ENCODE data around the gene IFT27. TPM values are rescaled to one million over a fixed set of nuclear protein-coding genes. Genes with fewer than 3 reads are reported as not detected.

Gene IFT27
- total and polyA plus RNA-seq, 2 of the 4 experiments (the other 2 are of a cell fraction) = 14.5 to 26.9 TPM

- H2AK9ac ChIP-seq (replicated peaks; ENCODE audit: low read depth, low read length, poor library complexity) = no peak overlapping the region
- no peaks in the 10 kb centered on the region for H3K9me3 ChIP-seq (ENCODE audit: control insufficient read depth, insufficient read depth, low read length)
- no peak overlapping the region for H3K23ac ChIP-seq (ENCODE audit: low read depth, low read length)
- H3K27ac ChIP-seq (ENCODE audit: insufficient read depth, low read length) = no peak overlapping the region
- no peak overlapping the region for H2BK20ac ChIP-seq (ENCODE audit: low read depth, low read length)
- WGBS, 2 experiments (ENCODE audit: extremely low coverage in 2 of 2, insufficient read length in 1 of 2) = 23% methylated on average over 4 of the region's 12 CpGs; no CpG with 5 or more reads in 1 of the 2 experiments
- no peak overlapping the region for H3K14ac ChIP-seq (replicated peaks; ENCODE audit: low read depth, low read length)
- CTCF ChIA-PET = no interaction called here
- POLR2A ChIA-PET (ENCODE audit: unreplicated experiment) = no interaction called here
- no peak overlapping the region for H4K8ac ChIP-seq (ENCODE audit: low read depth in 2 of 2, low read length in 2 of 2)
- H3K9me1 ChIP-seq (ENCODE audit: insufficient read depth, low read length) = no peaks in the 10 kb centered on the region
- intact Hi-C loops (cut with micrococcal nuclease) = no loop called here
- peaks cover 57% of the 10 kb centered on the region for H3K27me3 ChIP-seq (ENCODE audit: control insufficient read depth, insufficient read depth, low read length)
- no peaks in the 10 kb centered on the region for H4K20me1 ChIP-seq (ENCODE audit: insufficient read depth, low read length)
- ATAC-seq (ENCODE audit: low read depth) (no peak), DNase-seq (no peak)
- H3K79me1 ChIP-seq (ENCODE audit: low read depth in 1 of 2, low read length in 2 of 2) = no peaks in the 10 kb centered on the region
- no peak overlapping the region for H2AFZ ChIP-seq (replicated peaks; ENCODE audit: low read length, poor library complexity)
- BruUV-seq (replicated peaks) = no TSS peak
- H2BK5ac ChIP-seq (ENCODE audit: low read depth, low read length, poor library complexity, severe bottlenecking) = no peak overlapping the region
- H3K56ac ChIP-seq (ENCODE audit: extremely low read depth, insufficient read depth, low read length) = no peak overlapping the region
- H3K4me2 ChIP-seq (ENCODE audit: low read depth, low read length) = no peak overlapping the region
- H4K5ac ChIP-seq (ENCODE audit: low read depth, low read length) = no peak overlapping the region
- H2BK15ac ChIP-seq (ENCODE audit: low read depth, low read length) = no peak overlapping the region
- H2BK120ac ChIP-seq (ENCODE audit: low read depth, low read length) = no peak overlapping the region
- H3K18ac ChIP-seq (ENCODE audit: low read depth, low read length) = no peak overlapping the region
- dilution Hi-C loops (cut with HindIII; ENCODE audit: low sequenced_read_pairs, unreplicated experiment) = no loop called here
- H4K91ac ChIP-seq (ENCODE audit: insufficient read depth, low read depth, low read length) = no peak overlapping the region
- no peak overlapping the region for H3K9ac ChIP-seq (ENCODE audit: low read depth, low read length)
- no peak overlapping the region for H3K4me3 ChIP-seq (ENCODE audit: insufficient read depth, low read depth, low read length)
- no peak overlapping the region for H2AK5ac ChIP-seq (ENCODE audit: low read depth, low read length)
- H3K36me3 ChIP-seq (ENCODE audit: control insufficient read depth, insufficient read depth, low read length) = no peaks in the 10 kb centered on the region
- TF ChIP-seq MXI1 (IDR thresholded peaks at IDR 0.05; ENCODE audit: borderline replicate concordance, low read depth, low read length) (no peak), CTCF (conservative IDR thresholded peaks at IDR 0.05; ENCODE audit: low read depth, low read length) (no peak), MAZ (IDR thresholded peaks at IDR 0.05; ENCODE audit: borderline replicate concordance, low read depth, low read length) (no peak), RFX5 (IDR thresholded peaks at IDR 0.05; ENCODE audit: low read depth, low read length) (no peak), RAD21 (IDR thresholded peaks at IDR 0.05; ENCODE audit: low read length) (no peak), CEBPB (IDR thresholded peaks at IDR 0.05; ENCODE audit: low read depth, low read length) (no peak), RCOR1 (IDR thresholded peaks at IDR 0.05; ENCODE audit: insufficient replicate concordance, low read length) (no peak), CHD1 (IDR thresholded peaks at IDR 0.05; ENCODE audit: low read depth, low read length) (no peak), POLR2A (IDR thresholded peaks at IDR 0.05; ENCODE audit: low read depth, low read length) (no peak), MAFK (IDR thresholded peaks at IDR 0.05; ENCODE audit: low read depth, low read length) (no peak), FOS (IDR thresholded peaks at IDR 0.05; ENCODE audit: low read depth, low read length) (no peak)
- TF ChIP-seq, protein P1, sequence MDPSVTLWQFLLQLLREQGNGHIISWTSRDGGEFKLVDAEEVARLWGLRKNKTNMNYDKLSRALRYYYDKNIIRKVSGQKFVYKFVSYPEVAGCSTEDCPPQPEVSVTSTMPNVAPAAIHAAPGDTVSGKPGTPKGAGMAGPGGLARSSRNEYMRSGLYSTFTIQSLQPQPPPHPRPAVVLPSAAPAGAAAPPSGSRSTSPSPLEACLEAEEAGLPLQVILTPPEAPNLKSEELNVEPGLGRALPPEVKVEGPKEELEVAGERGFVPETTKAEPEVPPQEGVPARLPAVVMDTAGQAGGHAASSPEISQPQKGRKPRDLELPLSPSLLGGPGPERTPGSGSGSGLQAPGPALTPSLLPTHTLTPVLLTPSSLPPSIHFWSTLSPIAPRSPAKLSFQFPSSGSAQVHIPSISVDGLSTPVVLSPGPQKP (IDR thresholded peaks at IDR 0.05; ENCODE audit: borderline replicate concordance, low read depth, low read length) = no peak
- H3K4me1 ChIP-seq (ENCODE audit: control insufficient read depth, insufficient read depth, low read length) = no peaks in the 10 kb centered on the region
- H3K4ac ChIP-seq (ENCODE audit: low read depth, low read length) = no peak overlapping the region
- in situ Hi-C loops (cut with MboI; ENCODE audit: low sequenced_read_pairs) = no loop called here
Observed at GRCh38 chr22:36797911-36798673, 22.2 kb upstream of the IFT27 start.

Measured in IMR-90 (cell line).